ENCODE results near the gene PALS1.
"Not testable (repeated sequence)": the region's sequence is repeated elsewhere in the genome, so short reads cannot be mapped to it uniquely, and the experiment has no call there.

Gene PALS1

GRCh38 chr14:67260965-67261364 lies 19.7 kb downstream of the PALS1 start:
- DNase-seq (ENCODE audit: low read depth): no peak

- peak; percentile 95 for DNase-seq (ENCODE audit: low read depth)
Measured at GRCh38 chr14:67263499-67264149, 22.4 kb downstream of the PALS1 start.

DNA sequence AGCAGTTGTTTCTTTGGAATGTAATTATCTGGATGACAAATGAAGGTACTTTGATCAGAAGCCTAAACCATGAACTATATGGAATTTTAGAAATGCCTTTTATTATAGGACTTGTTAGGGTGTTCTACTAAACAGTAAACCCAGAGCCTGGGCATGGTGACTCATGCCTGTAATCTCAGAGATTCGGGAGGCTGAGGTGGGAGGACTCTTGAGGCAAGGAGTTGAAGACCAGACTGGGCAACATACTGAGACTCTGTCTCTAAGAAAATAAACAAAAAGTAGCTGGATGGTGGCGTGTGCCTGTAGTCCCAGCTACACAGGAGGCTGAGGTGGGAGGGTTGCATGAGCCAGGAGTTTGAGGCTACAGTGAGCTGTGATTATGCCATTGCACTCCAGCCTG lies 23.9 kb downstream of the PALS1 start:
- DNase-seq (ENCODE audit: low read depth): peak; percentile 64

- DNase-seq (ENCODE audit: low read depth): no peak
Measured at GRCh38 chr14:67267576-67268328, 26.5 kb downstream of the PALS1 start.

- DNase-seq (ENCODE audit: low read depth): no peak
Measured at GRCh38 chr14:67268426-67269150, 27.4 kb downstream of the PALS1 start.

GRCh38 chr14:67269298-67270060 lies 28.2 kb downstream of the PALS1 start:
- peak; percentile 79 for DNase-seq (ENCODE audit: low read depth)

DNA sequence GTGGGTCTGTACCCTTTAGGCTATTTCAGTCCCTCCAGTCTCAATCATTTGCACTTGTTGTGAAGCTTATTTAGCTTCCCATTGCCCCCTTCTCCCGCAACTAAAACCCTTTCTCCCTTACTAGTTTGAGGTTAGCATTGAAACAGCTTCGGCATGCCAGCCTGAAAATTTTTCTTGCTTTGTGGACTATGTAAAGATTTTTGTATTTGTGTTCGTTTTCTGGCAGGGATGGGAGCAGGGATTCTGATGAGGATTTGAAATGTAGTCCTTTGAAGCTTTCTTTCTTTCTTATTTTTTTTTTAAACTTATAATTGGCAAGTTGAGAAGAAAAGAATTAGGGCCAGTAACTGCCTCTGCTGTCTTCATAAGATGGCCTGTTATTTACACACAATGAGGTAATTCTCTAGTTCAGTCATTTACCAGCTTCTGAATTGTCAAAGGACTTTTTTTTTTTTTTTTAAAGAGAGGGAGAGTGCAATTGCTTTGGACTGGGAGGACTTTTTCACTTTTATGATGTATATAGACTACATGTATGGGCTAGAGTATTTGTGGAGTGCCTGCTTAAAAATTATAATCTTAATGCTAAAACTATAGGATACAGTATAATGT lies 29.0 kb downstream of the PALS1 start:
- peak; percentile 28 for DNase-seq (ENCODE audit: low read depth)

GRCh38 chr14:67270933-67271332 lies 29.7 kb downstream of the PALS1 start:
- no peak for DNase-seq (ENCODE audit: low read depth)

- DNase-seq (ENCODE audit: low read depth): not testable (repeated sequence)
Measured at GRCh38 chr14:67273281-67273680, 32.0 kb downstream of the PALS1 start.

GRCh38 chr14:67276131-67276530 lies 34.9 kb downstream of the PALS1 start:
- no peak for DNase-seq (ENCODE audit: low read depth)

DNA sequence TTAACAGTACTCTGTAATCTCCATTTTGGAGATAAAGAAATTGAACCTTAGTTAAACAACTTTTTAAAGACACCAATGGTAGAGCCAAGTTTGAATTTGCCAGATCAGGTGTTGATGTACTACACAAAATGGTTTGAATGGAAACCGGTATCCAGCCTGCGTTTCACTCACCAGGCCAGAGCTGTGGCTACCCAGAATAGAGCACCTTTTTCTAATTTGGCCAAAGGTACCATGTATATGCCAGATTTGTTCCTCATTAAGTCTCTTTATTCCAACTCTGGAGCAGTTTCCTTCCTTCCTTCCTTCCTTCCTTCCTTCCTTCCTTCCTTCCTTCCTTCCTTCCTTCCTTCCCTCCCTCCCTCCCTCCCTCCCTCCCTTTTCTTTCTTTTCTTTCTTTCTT lies 39.3 kb downstream of the PALS1 start:
- no peak for DNase-seq (ENCODE audit: low read depth)

DNA sequence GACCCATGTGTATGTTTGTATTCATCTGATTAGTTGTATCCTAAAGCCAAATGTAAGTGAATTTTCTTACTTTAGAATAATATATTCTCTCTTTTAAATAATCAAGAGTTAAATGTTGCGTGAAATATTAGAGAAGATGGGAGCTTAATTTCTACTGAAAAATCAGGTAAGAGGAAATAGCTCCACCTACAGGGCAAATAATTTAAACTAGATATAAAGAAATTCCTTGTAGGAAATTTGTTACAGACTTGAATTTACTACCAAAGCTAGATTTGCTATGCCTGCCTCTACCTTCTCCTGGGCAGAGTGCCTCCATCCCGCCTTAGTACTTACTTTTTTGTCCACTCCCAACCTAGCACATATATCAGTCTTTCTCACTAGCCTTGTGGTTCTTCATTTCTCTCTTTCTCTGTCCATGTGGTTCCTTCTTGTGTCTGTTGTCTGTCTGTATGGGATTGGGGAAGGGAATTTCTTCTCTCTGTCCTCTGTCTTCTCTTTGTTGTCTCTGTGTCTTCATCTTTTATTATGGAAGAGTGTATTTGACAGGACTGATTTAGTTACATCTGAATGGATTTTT lies 44.7 kb downstream of the PALS1 start:
- peak; percentile 58 for DNase-seq (ENCODE audit: low read depth)

Measured in iris pigment epithelial cell (primary cell).